Stimulated activated CD4-positive, alpha-beta T cell treated with anti-CD3 and anti-CD28 coated beads, Interleukin-4, amount 100 ng/mL, for 48 hours (primary cell): ENCODE measurements around the gene MCOLN1.

Experiments used
- DNase-seq, 2 donors: peaks; one replicate each; pipeline ENCODE4 v3.0.0-alpha.2; 2020; ENCODE audit warnings: low read depth in 2 of 2

The MCOLN1 gene

GRCh38 chr19:7502552-7502951 lies 19.9 kb upstream of the MCOLN1 start:
- no peak for DNase-seq

DNA sequence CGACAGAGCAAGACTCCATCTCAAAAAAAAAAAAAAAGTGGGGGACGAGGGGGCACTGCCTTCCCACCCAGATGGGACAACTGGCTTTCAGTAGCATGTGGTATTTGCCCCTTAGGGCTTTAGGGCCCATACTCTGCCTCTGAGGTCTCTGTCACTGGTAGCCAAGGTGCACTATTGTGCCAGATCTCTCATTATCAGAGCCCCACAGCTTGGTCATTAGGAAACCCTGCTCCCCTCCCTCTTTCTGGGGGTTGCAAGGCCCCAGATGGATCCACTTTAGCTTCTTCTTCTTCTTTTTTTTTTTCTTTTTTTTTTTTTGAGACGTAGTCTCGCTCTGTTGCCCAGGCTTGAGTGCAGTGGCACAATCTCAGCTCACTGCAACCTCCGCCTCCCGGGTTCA lies 17.7 kb upstream of the MCOLN1 start:
- no peak for DNase-seq

DNA sequence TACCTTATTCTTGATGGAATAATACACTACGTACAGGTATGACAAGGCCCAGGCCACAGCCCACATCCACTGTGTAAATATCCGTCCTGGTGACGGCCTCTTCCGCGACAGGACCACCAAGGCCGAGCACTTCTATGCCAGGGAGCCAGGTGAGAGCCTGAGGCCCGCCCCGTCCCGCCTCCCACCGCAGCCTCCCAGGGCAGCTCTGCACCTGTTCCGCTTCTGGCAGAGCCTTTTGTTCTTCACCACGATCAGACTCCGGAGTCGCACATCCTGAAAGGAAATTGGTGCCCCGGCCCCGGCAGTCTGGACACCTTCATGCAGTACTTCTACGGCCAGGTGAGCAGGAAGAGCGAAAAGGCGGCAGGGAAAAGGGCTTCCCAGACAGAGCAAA lies 17.1 kb upstream of the MCOLN1 start:
- no peak for DNase-seq

GRCh38 chr19:7505682-7506384 lies 16.6 kb upstream of the MCOLN1 start:
- peak in 1 of 2 donors; percentile 39 for DNase-seq

GRCh38 chr19:7506385-7507328 lies 15.8 kb upstream of the MCOLN1 start:
- peak; percentile 36 to 60 for DNase-seq

DNA sequence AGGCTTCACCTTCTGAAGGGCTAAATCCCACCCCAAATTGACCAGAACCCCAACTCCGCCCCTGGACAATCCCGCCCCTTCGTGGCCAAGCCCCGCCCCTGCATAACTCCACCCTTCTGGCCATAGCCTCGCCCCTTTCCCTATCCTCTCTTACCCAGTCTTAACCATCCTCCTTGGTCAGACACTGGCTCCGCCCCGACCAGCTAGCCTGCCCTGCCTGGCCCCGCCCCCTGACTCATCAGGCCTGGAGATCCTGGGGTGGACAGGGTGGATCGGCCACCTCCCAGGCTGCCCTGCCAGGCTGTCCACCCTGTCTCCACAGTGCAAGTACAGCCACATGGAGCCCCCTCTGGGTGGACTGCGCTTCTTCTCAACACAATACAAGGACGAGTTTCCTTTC lies 14.5 kb upstream of the MCOLN1 start:
- DNase-seq: peak in 1 of 2 donors; percentile 15

DNA sequence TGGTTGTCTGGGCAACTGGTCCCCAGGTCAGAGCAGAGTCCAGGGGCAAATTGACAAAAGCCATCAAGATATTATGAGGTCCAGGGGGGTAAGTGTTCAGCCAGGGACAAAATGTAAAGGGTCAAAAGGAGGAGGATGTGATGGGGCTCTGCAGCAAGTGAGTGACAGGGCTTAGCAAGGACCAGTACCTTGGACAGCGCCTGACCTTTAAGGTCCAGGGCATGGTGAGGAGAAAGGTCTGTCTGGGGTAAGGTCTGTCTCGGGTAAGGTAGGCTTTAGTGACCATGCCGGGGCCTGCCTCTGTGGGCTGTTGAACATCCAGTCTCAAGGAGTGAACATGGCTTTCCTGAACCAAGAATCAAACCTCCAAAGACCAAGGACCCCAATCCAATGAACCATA lies 12.8 kb upstream of the MCOLN1 start:
- no peak for DNase-seq

- no peak for DNase-seq
Observed at GRCh38 chr19:7512400-7512851, 10.0 kb upstream of the MCOLN1 start.

- DNase-seq: no peak
Observed at GRCh38 chr19:7513809-7514642, 8.4 kb upstream of the MCOLN1 start.

DNA sequence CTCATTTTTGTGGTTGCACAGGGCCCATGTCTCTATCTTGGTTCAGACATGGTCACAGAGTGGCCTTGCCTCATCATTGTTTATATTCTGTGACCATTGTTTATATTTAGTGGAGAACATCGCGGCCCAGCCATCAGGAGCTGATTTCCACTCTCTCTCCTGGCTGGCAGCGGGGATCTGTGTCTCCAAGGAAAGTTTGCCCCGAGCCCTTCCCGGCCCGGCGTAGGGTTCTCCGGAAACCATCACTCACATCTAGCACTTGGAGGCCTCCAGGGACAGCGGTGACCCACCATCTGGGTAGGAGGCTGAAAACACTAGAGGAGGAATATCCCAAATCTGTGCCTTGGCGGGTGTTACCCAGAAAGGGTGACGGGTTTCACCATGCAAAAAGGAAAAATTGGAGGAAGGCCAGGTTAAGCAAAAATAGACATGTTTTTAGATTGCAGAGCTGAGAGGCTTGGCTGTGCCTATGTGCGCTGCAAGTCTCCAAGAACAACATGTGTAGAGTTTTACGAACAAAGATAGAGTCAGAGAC lies 7.2 kb upstream of the MCOLN1 start:
- no peak for DNase-seq

GRCh38 chr19:7515645-7516151 lies 6.7 kb upstream of the MCOLN1 start, which contains the start of gene ZNF358:
Gene ZNF358 (plus strand): TSS chr19:7516103. CDS start chr19:7519243, 3,140 bp downstream.
- DNase-seq: no peak

DNA sequence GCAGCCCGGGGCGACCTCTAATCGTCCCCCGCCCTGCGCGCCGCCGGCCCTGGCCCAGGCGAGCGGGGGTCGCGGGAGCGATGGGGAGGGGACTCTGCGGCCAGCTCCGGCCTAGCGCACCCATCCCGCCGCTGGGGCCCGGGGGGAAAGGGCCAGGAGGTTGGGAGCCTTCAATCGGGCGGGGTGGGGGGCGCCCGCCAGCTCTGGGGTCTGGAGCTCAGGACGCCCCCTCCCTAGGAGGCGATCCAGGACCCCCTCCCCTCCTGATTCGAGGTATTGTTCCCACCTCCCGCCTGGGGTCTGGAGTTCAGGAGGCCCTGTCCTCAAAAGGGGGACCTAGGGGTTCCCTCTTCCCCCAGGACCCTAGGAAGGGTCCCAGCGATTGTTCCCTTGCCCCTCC lies 6.1 kb upstream of the MCOLN1 start:
- no peak for DNase-seq

DNA sequence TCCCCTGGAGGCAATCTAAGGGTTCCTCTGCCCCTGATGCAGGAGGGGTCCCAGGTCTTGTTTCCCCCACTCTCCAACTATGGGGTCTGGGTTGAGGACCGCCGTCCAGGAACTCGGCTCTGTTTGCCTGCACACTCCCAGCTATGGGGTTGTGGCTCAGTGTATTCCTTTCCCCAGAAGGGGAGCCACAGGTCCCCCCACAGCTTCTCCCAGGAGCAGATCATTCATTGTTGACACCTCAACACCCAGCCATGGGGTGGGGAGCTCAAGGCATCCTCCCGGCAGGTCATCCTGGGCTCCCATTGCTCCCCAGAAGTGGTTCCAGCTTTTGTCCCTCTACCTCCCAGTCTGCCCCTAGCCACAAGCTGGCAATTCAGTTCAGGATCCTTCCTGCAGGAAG lies 5.5 kb upstream of the MCOLN1 start:
- no peak for DNase-seq

DNA sequence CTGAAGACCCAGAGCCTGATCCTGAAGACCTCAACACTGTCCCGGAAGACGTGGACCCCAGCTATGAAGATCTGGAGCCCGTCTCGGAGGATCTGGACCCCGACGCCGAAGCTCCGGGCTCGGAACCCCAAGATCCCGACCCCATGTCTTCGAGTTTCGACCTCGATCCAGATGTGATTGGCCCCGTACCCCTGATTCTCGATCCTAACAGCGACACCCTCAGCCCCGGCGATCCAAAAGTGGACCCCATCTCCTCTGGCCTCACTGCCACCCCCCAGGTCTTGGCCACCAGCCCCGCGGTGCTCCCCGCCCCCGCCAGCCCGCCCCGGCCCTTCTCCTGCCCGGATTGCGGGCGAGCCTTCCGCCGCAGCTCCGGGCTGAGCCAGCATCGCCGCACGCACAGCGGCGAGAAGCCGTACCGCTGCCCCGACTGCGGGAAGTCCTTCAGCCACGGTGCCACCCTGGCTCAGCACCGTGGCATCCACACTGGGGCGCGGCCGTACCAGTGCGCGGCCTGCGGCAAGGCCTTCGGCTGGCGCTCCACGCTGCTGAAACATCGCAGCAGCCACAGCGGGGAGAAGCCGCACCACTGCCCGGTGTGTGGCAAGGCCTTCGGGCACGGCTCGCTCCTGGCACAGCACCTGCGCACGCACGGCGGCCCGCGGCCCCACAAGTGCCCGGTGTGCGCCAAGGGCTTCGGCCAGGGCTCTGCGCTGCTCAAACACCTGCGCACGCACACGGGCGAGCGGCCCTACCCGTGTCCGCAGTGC lies 2.9 kb upstream of the MCOLN1 start:
- no peak for DNase-seq

GRCh38 chr19:7520131-7521051 lies 2.0 kb upstream of the MCOLN1 start:
- no peak for DNase-seq

GRCh38 chr19:7521551-7522071 lies 813 bp upstream of the MCOLN1 start:
- no peak for DNase-seq

GRCh38 chr19:7522923-7523667 lies 671 bp downstream of the MCOLN1 start:
- no peak for DNase-seq

DNA sequence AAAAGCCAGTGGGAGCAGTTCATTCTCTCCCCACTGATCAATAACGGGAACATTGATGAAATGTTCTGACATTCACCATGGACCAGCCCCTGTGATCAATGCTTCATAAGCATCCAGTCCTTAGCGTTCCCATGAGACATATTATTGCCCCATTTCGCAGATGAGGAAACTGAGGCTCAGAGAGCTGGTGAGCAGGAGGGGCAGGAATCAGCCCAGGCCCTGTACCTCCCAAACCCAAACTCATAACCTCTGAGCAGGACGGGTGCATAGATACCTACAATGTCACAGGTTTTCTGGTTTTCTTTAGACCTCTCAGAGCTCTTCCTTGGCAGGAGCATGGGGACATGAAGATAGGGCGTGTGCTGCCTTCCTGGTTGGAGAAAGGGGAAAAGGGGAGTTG lies 2.1 kb downstream of the MCOLN1 start:
- no peak for DNase-seq
